Neural cell (in vitro differentiated cells): ENCODE results near the gene TENT5C. TPM values are rescaled to one million over a fixed set of nuclear protein-coding genes. Genes with fewer than 3 reads are reported as not detected.

Experiments
- H2AFZ ChIP-seq: fragments of 200-600, 300-800 bp; sonication (generic), shearing (Covaris generic); 2 replicates; pipeline ENCODE4 v1.6.0; 2014; ENCODE audit warnings: low read depth, mild to moderate bottlenecking, antibody characterized with exemption, low read length, moderate library complexity
- H3F3A ChIP-seq: fragments of 200-600 bp; shearing (Covaris generic); 2 replicates; pipeline ENCODE4 v1.6.1; 2016; ENCODE audit warnings: mild to moderate bottlenecking, moderate library complexity, mixed read lengths, antibody characterized with exemption, low read length; ENCODE audit not compliant: insufficient read depth, poor library complexity, severe bottlenecking
- H3K27ac ChIP-seq: fragments of 200-600, 300-800 bp; sonication (generic), shearing (Covaris generic); 2 replicates; pipeline ENCODE4 v1.5.1; 2014; ENCODE audit warnings: mild to moderate bottlenecking, low read length, moderate library complexity
- H3K27me3 ChIP-seq: fragments of 300-800, 200-600 bp; sonication (generic), shearing (Covaris generic); 2 replicates; pipeline ENCODE4 v1.6.0; 2014; ENCODE audit warnings: mild to moderate bottlenecking, low read depth, low read length, moderate library complexity; ENCODE audit not compliant: insufficient read depth
- H3K36me3 ChIP-seq: fragments of 300-800, 200-600 bp; sonication (generic), shearing (Covaris generic); 2 replicates; pipeline ENCODE4 v1.5.1; 2014; ENCODE audit warnings: mild to moderate bottlenecking, antibody characterized with exemption, low read length, moderate library complexity; ENCODE audit not compliant: insufficient read depth
- H3K4me2 ChIP-seq: fragments of 300-800, 200-600 bp; sonication (generic), shearing (Covaris generic); 2 replicates; pipeline ENCODE4 v1.6.0; 2014; ENCODE audit warnings: mild to moderate bottlenecking, low read length
- H3K4me3 ChIP-seq: fragments of 300-800, 200-600 bp; sonication (generic), shearing (Covaris generic); 2 replicates; pipeline ENCODE4 v1.5.1; 2014; ENCODE audit warnings: mild to moderate bottlenecking, low read length, moderate library complexity
- H3K79me2 ChIP-seq: fragments of 200-600 bp; shearing (Covaris generic); replicated peaks from 2 replicates; pipeline ENCODE4 v1.6.0; 2014; ENCODE audit warnings: mild to moderate bottlenecking, low read length, moderate library complexity; ENCODE audit not compliant: insufficient read depth
- H3K9ac ChIP-seq: fragments of 300-800, 200-600 bp; sonication (generic), shearing (Covaris generic); 2 replicates; pipeline ENCODE4 v1.6.1; 2016; ENCODE audit warnings: mild to moderate bottlenecking, low read length, mixed read lengths
- H3K9me2 ChIP-seq: fragments of 200-600 bp; shearing (Covaris generic); 2 replicates; pipeline ENCODE4 v1.6.1; 2016; ENCODE audit warnings: mild to moderate bottlenecking, low read length, mixed read lengths; ENCODE audit not compliant: insufficient read depth
- H3K9me3 ChIP-seq: fragments of 200-600, 300-800 bp; sonication (generic), shearing (Covaris generic); 2 replicates; pipeline ENCODE4 v1.6.1; 2016; ENCODE audit warnings: mild to moderate bottlenecking, mixed run types, low read length, moderate library complexity, mixed read lengths
- H4K20me1 ChIP-seq: fragments of 200-600 bp; shearing (Covaris generic); 2 replicates; pipeline ENCODE4 v1.6.1; 2016; ENCODE audit warnings: mild to moderate bottlenecking, mixed run types; ENCODE audit not compliant: insufficient read depth
- CTCF ChIP-seq: fragments of 450-650 bp; IDR thresholded peaks from 2 replicates; pipeline ENCODE4 v1.5.1; 2014; ENCODE audit warnings: antibody characterized with exemption, mild to moderate bottlenecking, moderate library complexity; ENCODE audit not compliant: poor library complexity, severe bottlenecking
- EP300 ChIP-seq: fragments of 450-650 bp; conservative IDR thresholded peaks from 2 replicates; pipeline ENCODE4 v1.6.1; 2014; ENCODE audit warnings: antibody characterized with exemption, mild to moderate bottlenecking, moderate library complexity; ENCODE audit not compliant: poor library complexity, severe bottlenecking
- EZH2 ChIP-seq: fragments of 200-600, 300-800 bp; shearing (Covaris generic), sonication (generic); IDR thresholded peaks from 2 replicates; pipeline ENCODE4 v1.6.1; 2014; ENCODE audit warnings: antibody characterized with exemption, low read length, borderline replicate concordance, mild to moderate bottlenecking; ENCODE audit not compliant: insufficient read depth, poor library complexity, severe bottlenecking
- MXI1 ChIP-seq: fragments of 450-650 bp; conservative IDR thresholded peaks from 2 replicates; pipeline ENCODE4 v1.6.1; 2014; ENCODE audit warnings: antibody characterized with exemption, mild to moderate bottlenecking; ENCODE audit not compliant: poor library complexity, severe bottlenecking
- POLR2AphosphoS5 ChIP-seq: IDR thresholded peaks from 2 replicates; pipeline ENCODE4 v1.6.1; 2012
- RAD21 ChIP-seq: fragments of 450-650 bp; conservative IDR thresholded peaks from 2 replicates; pipeline ENCODE4 v1.6.1; 2014; ENCODE audit warnings: antibody characterized with exemption, mild to moderate bottlenecking, moderate library complexity
- REST ChIP-seq: IDR thresholded peaks from 2 replicates; pipeline ENCODE4 v1.6.1; 2012; ENCODE audit warnings: borderline replicate concordance
- SMC3 ChIP-seq: fragments of 450-650 bp; conservative IDR thresholded peaks from 2 replicates; pipeline ENCODE4 v1.6.1; 2014; ENCODE audit warnings: antibody characterized with exemption, mild to moderate bottlenecking, moderate library complexity; ENCODE audit not compliant: poor library complexity
- TAF1 ChIP-seq: IDR thresholded peaks from 2 replicates; pipeline ENCODE4 v1.6.1; 2012; ENCODE audit warnings: low read depth
- polyA plus RNA-seq: library from polyadenylated mRNA; depleted of rRNA; stranded (reverse); fragments of >200 nt; gene quantifications from 2 replicates; pipeline ENCODE4 v1.2.3, GENCODE V29; 2014

Gene TENT5C
- polyA plus RNA-seq, 1 donor from 2014 or later, result 0.05 TPM

GRCh38 chr1:117674521-117675400 is 68.9 kb downstream of the TENT5C start:
- Histone ChIP-seq H3K9ac (no peak overlapping the region), H3K4me2 (no peak overlapping the region), H3F3A (no peaks in the 10 kb centered on the region), H3K36me3 (no peaks in the 10 kb centered on the region), H3K4me3 (no peak overlapping the region), H3K9me2 (no peaks in the 10 kb centered on the region), H2AFZ (no peak overlapping the region), H3K79me2 (no peaks in the 10 kb centered on the region), H4K20me1 (no peaks in the 10 kb centered on the region), H3K27me3 (no peaks in the 10 kb centered on the region), H3K27ac (no peak overlapping the region), H3K9me3 (no peaks in the 10 kb centered on the region)
- no peak for TF ChIP-seq EZH2

GRCh38 chr1:117675907-117676430 is 70.1 kb downstream of the TENT5C start:
- TF ChIP-seq EP300 (no peak), MXI1 (no peak), RAD21 (no peak), REST (no peak), SMC3 (no peak), EZH2 (no peak), POLR2AphosphoS5 (no peak), TAF1 (no peak), CTCF (no peak)
- H3F3A ChIP-seq, result no peaks in the 10 kb centered on the region
- no peaks in the 10 kb centered on the region for H4K20me1 ChIP-seq
- H3K36me3 ChIP-seq, result no peaks in the 10 kb centered on the region
- H3K9me3 ChIP-seq, result no peaks in the 10 kb centered on the region
- H3K27ac ChIP-seq, result no peak overlapping the region
- no peaks in the 10 kb centered on the region for H3K27me3 ChIP-seq
- H3K4me2 ChIP-seq, result no peak overlapping the region
- no peak overlapping the region for H2AFZ ChIP-seq
- H3K4me3 ChIP-seq, result no peak overlapping the region
- no peak overlapping the region for H3K9ac ChIP-seq
- H3K79me2 ChIP-seq, result no peaks in the 10 kb centered on the region
- no peaks in the 10 kb centered on the region for H3K9me2 ChIP-seq
